CD14-positive monocyte (primary cell): ENCODE measurements around the gene TSPOAP1. TPM values are rescaled to one million over a fixed set of nuclear protein-coding genes. Genes with fewer than 3 reads are reported as not detected.
A peak's percentile ranks its signal among the peaks of the same experiment; 100 is the strongest.

ENCODE experiments used
- DNase-seq, 3 donors: peaks; one replicate each; pipeline ENCODE4 v3.0.0-alpha.2; 2011 to 2022
- H2AFZ ChIP-seq: 2 replicates; pipeline ENCODE4 v1.6.0; 2012; ENCODE audit warnings: mild to moderate bottlenecking, low read depth, low read length, inconsistent platforms; ENCODE audit not compliant: insufficient read depth, poor library complexity, severe bottlenecking
- H3K27ac ChIP-seq, 2 donors: 1 replicate in 1 of 2; 2 replicates in 1 of 2; pipeline ENCODE4 v1.5.1; 2012 to 2013; ENCODE audit warnings: low read length in 2 of 2, control low read depth in 1 of 2, inconsistent platforms in 1 of 2, low read depth in 1 of 2, mild to moderate bottlenecking in 1 of 2
- H3K27me3 ChIP-seq, 2 donors: one replicate each; pipeline versions ENCODE4 v1.6.0 to v1.6.1; 2011 to 2013; ENCODE audit warnings: low read length in 2 of 2; ENCODE audit not compliant: control insufficient read depth in 2 of 2, insufficient read depth in 2 of 2
- H3K36me3 ChIP-seq, 2 donors: replicated peaks in 1 of 2; 1 replicate in 1 of 2; 2 replicates in 1 of 2; pipeline versions ENCODE4 v1.5.1 to v1.6.1; 2012 to 2013; ENCODE audit warnings: low read length in 2 of 2, control low read depth in 1 of 2, inconsistent platforms in 1 of 2, mild to moderate bottlenecking in 1 of 2; ENCODE audit not compliant: insufficient read depth in 2 of 2, control insufficient read depth in 1 of 2
- H3K4me1 ChIP-seq, 2 donors: 1 replicate in 1 of 2; 2 replicates in 1 of 2; pipeline versions ENCODE4 v1.5.1 to v1.6.1; 2012 to 2013; ENCODE audit warnings: low read length in 2 of 2, control low read depth in 1 of 2, inconsistent platforms in 1 of 2, mild to moderate bottlenecking in 1 of 2, moderate library complexity in 1 of 2; ENCODE audit not compliant: insufficient read depth in 2 of 2, control insufficient read depth in 1 of 2
- H3K4me2 ChIP-seq: replicated peaks from 2 replicates; pipeline ENCODE3; 2012; ENCODE audit warnings: low read length, moderate library complexity, mild to moderate bottlenecking; ENCODE audit not compliant: poor library complexity, severe bottlenecking; ENCODE audit errors: extremely low read depth
- H3K4me3 ChIP-seq, 3 experiments: fragments of 200-600 bp in 1 of 3; sonication (generic) in 1 of 3; replicated peaks in 1 of 3; 1 replicate in 2 of 3; 2 replicates in 1 of 3; pipeline ENCODE4 v1.5.1; 2011 to 2013; ENCODE audit warnings: low read length in 3 of 3, mild to moderate bottlenecking in 3 of 3, control low read depth in 2 of 3, low read depth in 2 of 3, inconsistent platforms in 1 of 3, moderate library complexity in 1 of 3
- H3K79me2 ChIP-seq: 2 replicates; pipeline ENCODE4 v1.6.0; 2012; ENCODE audit warnings: mild to moderate bottlenecking, control low read depth, inconsistent platforms, low read length, moderate library complexity; ENCODE audit not compliant: insufficient read depth
- H3K9ac ChIP-seq: 2 replicates; pipeline ENCODE4 v1.6.0; 2017; ENCODE audit warnings: low read length, mild to moderate bottlenecking; ENCODE audit not compliant: insufficient read depth, poor library complexity, severe bottlenecking
- H3K9me3 ChIP-seq, 2 donors: replicated peaks in 1 of 2; 1 replicate in 1 of 2; 2 replicates in 1 of 2; pipeline versions ENCODE4 v1.5.1 to v1.6.1; 2012 to 2013; ENCODE audit warnings: low read length in 2 of 2, control low read depth in 1 of 2; ENCODE audit not compliant: control insufficient read depth in 1 of 2, insufficient read depth in 1 of 2
- H4K20me1 ChIP-seq: 2 replicates; pipeline ENCODE4 v1.6.0; 2012; ENCODE audit warnings: mild to moderate bottlenecking, low read length, control low read depth, moderate library complexity; ENCODE audit not compliant: insufficient read depth
- H3K27ac Mint-ChIP-seq, 7 donors: one replicate each; pipeline ENCODE4 v1.8.0; 2020; ENCODE audit warnings: mild to moderate bottlenecking in 7 of 7, mixed read lengths in 7 of 7, moderate library complexity in 6 of 7, inconsistent platforms in 2 of 7
- H3K27me3 Mint-ChIP-seq, 3 donors: one replicate each; pipeline ENCODE4 v1.8.0; 2021 to 2022; ENCODE audit warnings: low read depth in 3 of 3, mild to moderate bottlenecking in 3 of 3, mixed read lengths in 3 of 3, moderate library complexity in 3 of 3, inconsistent platforms in 1 of 3
- H3K36me3 Mint-ChIP-seq, 2 donors: one replicate each; pipeline ENCODE4 v1.8.0; 2020; ENCODE audit warnings: mixed read lengths in 2 of 2, inconsistent platforms in 1 of 2, mild to moderate bottlenecking in 1 of 2
- H3K4me1 Mint-ChIP-seq: one replicate; pipeline ENCODE4 v1.8.0; 2020; ENCODE audit warnings: mild to moderate bottlenecking, mixed read lengths
- H3K4me3 Mint-ChIP-seq, 2 donors: one replicate each; pipeline ENCODE4 v1.8.0; 2020; ENCODE audit warnings: mild to moderate bottlenecking in 2 of 2, mixed read lengths in 2 of 2, moderate library complexity in 1 of 2
- H3K9me3 Mint-ChIP-seq, 7 donors: one replicate each; pipeline ENCODE4 v1.8.0; 2020 to 2022; ENCODE audit warnings: mixed read lengths in 7 of 7, mild to moderate bottlenecking in 6 of 7, moderate library complexity in 6 of 7, inconsistent platforms in 2 of 7
- CTCF ChIP-seq: fragments of 200-600 bp; IDR thresholded peaks from one replicate; pipeline ENCODE4 v1.8.0; 2022; ENCODE audit warnings: antibody characterized with exemption, mild to moderate bottlenecking
- WGBS: methylation state at CpG from one replicate; pipeline ENCODE4 v1.1.5; 2013; ENCODE audit warnings: missing lambda C conversion rate; ENCODE audit not compliant: insufficient coverage; 5-methylcytosine and 5-hydroxymethylcytosine counted together
- intact Hi-C, 2 donors: fragments of 100-400 bp; cut with micrococcal nuclease; formaldehyde crosslinking; loops; one replicate each; pipeline versions ENCODE4 v1.15.0 to v1.15.1; 2023
- polyA plus RNA-seq, 3 donors: library from polyadenylated mRNA; depleted of rRNA in 1 of 3; unstranded in 2 of 3; stranded (reverse) in 1 of 3; fragments of 300-500 nt in 2 of 3; fragments of >200 nt in 1 of 3; fragmentation: Illumina TruSeq in 2 of 3; gene quantifications; 1 replicate in 2 of 3; 2 replicates in 1 of 3; pipeline ENCODE4 v1.2.3, GENCODE V29; 2012 to 2021

TSPOAP1 gene
- polyA plus RNA-seq, 3 donors = 0.10 to 14.0 (median 0.18) TPM

DNA sequence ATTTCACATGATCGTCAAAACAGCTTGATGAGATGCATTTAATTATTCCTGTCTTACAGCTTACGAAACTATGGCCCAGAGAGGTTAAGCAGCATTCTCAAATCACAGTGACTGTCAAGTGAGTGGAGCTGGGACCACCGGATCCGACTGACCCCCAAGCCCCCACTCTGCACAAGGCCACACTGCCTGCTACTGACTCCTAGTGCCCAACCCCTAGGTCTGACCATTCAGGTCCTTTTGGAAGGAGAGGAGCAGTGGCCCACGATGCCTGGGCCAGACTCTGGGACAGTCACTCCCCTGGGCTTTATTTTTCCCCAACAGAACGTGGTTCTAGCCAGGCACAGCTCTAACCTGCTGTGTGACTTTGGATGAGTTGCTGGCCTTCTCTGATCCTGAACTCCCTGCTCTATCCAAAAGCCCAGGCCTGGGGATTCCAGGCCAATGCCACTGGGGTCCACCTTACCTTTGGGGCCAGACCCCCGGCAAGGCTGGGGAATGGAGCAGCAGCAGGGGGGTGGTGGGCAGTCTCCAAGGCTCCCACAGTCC lies 9.9 kb downstream of the TSPOAP1 start:
- Histone ChIP-seq H3K79me2 (no peaks in the 10 kb centered on the region), H3K36me3 (no peaks in the 10 kb centered on the region), H3K9me3 (no peaks in the 10 kb centered on the region), H3K27ac (no peak overlapping the region), H3K4me3 (no peak overlapping the region), H3K4me2 (no peak overlapping the region), H2AFZ (no peak overlapping the region), H3K9ac (no peak overlapping the region), H4K20me1 (no peaks in the 10 kb centered on the region), H3K4me1 (no peaks in the 10 kb centered on the region), H3K27me3 (peaks cover 0 to 11% of the 10 kb centered on the region in 2 donors)
- peaks cover 0 to 4% (median 2%) of the 10 kb centered on the region in 7 donors for H3K9me3 Mint-ChIP-seq
- peaks cover 13% of the 10 kb centered on the region for H3K4me1 Mint-ChIP-seq
- no peak overlapping the region for H3K4me3 Mint-ChIP-seq
- H3K27me3 Mint-ChIP-seq = peaks cover 27 to 46% (median 37%) of the 10 kb centered on the region in 3 donors
- peaks cover 16 to 18% of the 10 kb centered on the region in 2 donors for H3K36me3 Mint-ChIP-seq
- no peak for DNase-seq
- no peak for TF ChIP-seq CTCF
- no peak overlapping the region for H3K27ac Mint-ChIP-seq
- 91% methylated on average over 5 of the region's 7 CpGs for WGBS
- intact Hi-C loops = loop anchor here (5.0 to 10.0 kb wide), 4 partner anchors 46 to 129 kb away; partner anchors contain the start of gene RNF43 (in 1 of the 2)

DNA sequence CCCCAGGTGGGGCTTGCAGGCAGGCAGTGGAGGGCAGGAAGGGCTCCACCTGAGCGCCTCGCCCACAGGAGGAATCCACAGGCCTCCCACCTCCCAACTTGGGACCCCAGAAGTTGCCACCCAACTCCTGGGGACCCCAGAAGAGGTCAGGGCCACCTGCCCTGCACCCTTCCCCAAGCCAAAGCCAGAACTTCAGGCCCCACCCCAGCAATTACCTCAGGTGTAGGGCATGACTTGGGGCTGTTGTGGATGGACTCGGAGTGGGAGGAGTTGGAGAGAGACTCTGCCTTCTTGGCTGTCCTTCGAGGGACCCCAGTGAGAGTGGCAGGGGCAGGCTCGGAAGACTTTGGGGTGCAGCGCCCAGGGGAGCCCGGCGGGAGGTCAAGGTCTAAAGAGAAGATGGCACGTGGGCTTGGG lies 10.5 kb downstream of the TSPOAP1 start:
- Mint-ChIP-seq H3K9me3 (peaks cover 0 to 4% (median 0%) of the 10 kb centered on the region in 7 donors), H3K27ac (peak overlapping the region in 1 of 7 donors; percentile 50), H3K36me3 (peaks cover 10 to 16% of the 10 kb centered on the region in 2 donors), H3K4me1 (peaks cover 12% of the 10 kb centered on the region), H3K4me3 (peak overlapping the region in 1 of 2 donors; percentile 37), H3K27me3 (peaks cover 21 to 46% (median 31%) of the 10 kb centered on the region in 3 donors)
- H3K4me1 ChIP-seq = no peaks in the 10 kb centered on the region
- H3K27me3 ChIP-seq = peaks cover 0 to 4% of the 10 kb centered on the region in 2 donors
- TF ChIP-seq CTCF = no peak
- intact Hi-C loops = loop anchor here (5.0 to 10.0 kb wide), 4 partner anchors 47 to 129 kb away; partner anchors contain the start of gene RNF43 (in 1 of the 2)
- H3K4me3 ChIP-seq = no peak overlapping the region
- no peak overlapping the region for H3K9ac ChIP-seq
- no peaks in the 10 kb centered on the region for H3K79me2 ChIP-seq
- WGBS = 80% methylated on average over 2 of the region's 9 CpGs
- H3K4me2 ChIP-seq = no peak overlapping the region
- H2AFZ ChIP-seq = no peak overlapping the region
- H4K20me1 ChIP-seq = no peaks in the 10 kb centered on the region
- DNase-seq = no peak
- no peaks in the 10 kb centered on the region for H3K9me3 ChIP-seq
- H3K27ac ChIP-seq = no peak overlapping the region
- no peaks in the 10 kb centered on the region for H3K36me3 ChIP-seq
